ENCODE data around the gene POMT2.

DNA sequence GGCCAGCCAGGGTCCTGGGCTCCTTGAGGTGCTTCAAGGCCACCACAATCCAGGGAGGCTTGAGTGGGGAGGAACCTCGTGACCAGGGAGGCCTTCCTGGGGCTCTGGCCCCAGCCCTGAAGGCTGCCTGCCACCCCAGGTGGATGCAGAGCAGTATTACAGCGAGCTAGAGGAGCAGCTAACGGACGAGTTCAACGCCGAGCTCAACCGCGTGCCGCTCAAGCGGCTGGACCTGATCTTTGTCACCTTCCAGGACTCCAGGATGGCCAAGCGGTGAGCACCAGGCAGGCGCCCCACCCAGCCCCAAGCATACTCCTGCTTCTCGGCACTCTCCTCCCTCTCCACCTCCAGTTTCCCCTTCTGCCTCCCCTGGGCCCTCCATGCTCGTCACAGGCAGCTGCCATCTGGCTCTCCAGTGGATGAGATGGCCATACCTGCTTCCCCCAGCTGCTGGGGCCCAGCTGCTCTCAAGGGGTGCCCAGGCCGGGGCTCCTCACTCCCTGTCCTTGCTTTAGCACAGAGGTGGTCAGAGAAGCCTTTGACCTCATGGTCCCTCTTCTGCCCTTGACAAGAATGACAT lies 80.3 kb downstream of the POMT2 start:
- TF ChIP-seq, protein P1, sequence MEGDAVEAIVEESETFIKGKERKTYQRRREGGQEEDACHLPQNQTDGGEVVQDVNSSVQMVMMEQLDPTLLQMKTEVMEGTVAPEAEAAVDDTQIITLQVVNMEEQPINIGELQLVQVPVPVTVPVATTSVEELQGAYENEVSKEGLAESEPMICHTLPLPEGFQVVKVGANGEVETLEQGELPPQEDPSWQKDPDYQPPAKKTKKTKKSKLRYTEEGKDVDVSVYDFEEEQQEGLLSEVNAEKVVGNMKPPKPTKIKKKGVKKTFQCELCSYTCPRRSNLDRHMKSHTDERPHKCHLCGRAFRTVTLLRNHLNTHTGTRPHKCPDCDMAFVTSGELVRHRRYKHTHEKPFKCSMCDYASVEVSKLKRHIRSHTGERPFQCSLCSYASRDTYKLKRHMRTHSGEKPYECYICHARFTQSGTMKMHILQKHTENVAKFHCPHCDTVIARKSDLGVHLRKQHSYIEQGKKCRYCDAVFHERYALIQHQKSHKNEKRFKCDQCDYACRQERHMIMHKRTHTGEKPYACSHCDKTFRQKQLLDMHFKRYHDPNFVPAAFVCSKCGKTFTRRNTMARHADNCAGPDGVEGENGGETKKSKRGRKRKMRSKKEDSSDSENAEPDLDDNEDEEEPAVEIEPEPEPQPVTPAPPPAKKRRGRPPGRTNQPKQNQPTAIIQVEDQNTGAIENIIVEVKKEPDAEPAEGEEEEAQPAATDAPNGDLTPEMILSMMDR (IDR thresholded peaks at IDR 0.05; ENCODE audit: low read depth, low read length), result no peak
- TF ChIP-seq POLR2A (IDR thresholded peaks at IDR 0.05; ENCODE audit: extremely low read depth, insufficient read length), result no peak
